Measurements from ENCODE around the gene DPPA3.

- TF ChIP-seq CTCF (IDR thresholded peaks at IDR 0.05; ENCODE audit: low read depth, low read length, poor library complexity, severe bottlenecking) (no peak), EZH2phosphoT487 (IDR thresholded peaks at IDR 0.05; ENCODE audit: borderline replicate concordance, low read length) (no peak)
Observed at GRCh38 chr12:7732993-7733392, 21.8 kb downstream of the DPPA3 start.
